Lung (tissue), 12 donors: ENCODE measurements around the gene AMIGO2. TPM values are rescaled to one million over a fixed set of nuclear protein-coding genes. Genes with fewer than 3 reads are reported as not detected.
"Not testable (repeated sequence)": the region's sequence is repeated elsewhere in the genome, so short reads cannot be mapped to it uniquely, and the experiment has no call there.

Experiments
- ATAC-seq: fragments of 200-7000 bp; cut with Tn5 transposase; one replicate; pipeline ENCODE4 v1.9.1; 2020; ENCODE audit warnings: moderate number of reproducible peaks; ENCODE audit not compliant: insufficient read depth, low FRiP score
- DNase-seq, 3 donors: peaks; one replicate each; pipeline ENCODE4 v3.0.0-alpha.2; 2013 to 2017
- H3K27ac ChIP-seq, 2 donors: one replicate each; pipeline ENCODE4 v1.5.1; 2013; ENCODE audit warnings: mild to moderate bottlenecking in 2 of 2, moderate library complexity in 2 of 2, control low read depth in 1 of 2, inconsistent platforms in 1 of 2, low read depth in 1 of 2, low read length in 1 of 2
- H3K27me3 ChIP-seq, 3 donors: one replicate each; pipeline ENCODE4 v1.5.1; 2013; ENCODE audit warnings: low read length in 2 of 3; ENCODE audit not compliant: control insufficient read depth in 3 of 3, insufficient read depth in 3 of 3
- H3K36me3 ChIP-seq, 4 donors: one replicate each; pipeline ENCODE4 v1.5.1; 2013; ENCODE audit warnings: low read length in 4 of 4, mild to moderate bottlenecking in 1 of 4, moderate library complexity in 1 of 4; ENCODE audit not compliant: control insufficient read depth in 4 of 4, insufficient read depth in 4 of 4
- H3K4me1 ChIP-seq, 5 donors: one replicate each; pipeline ENCODE4 v1.5.1; 2013; ENCODE audit warnings: low read length in 5 of 5, mild to moderate bottlenecking in 2 of 5, moderate library complexity in 1 of 5; ENCODE audit not compliant: control insufficient read depth in 5 of 5, insufficient read depth in 5 of 5
- H3K4me3 ChIP-seq: one replicate; pipeline ENCODE4 v1.5.1; 2013; ENCODE audit warnings: mild to moderate bottlenecking, control low read depth, moderate library complexity
- H3K9ac ChIP-seq, 2 donors: one replicate each; pipeline ENCODE4 v1.5.1; 2013; ENCODE audit warnings: low read length in 2 of 2, control low read depth in 1 of 2; ENCODE audit not compliant: insufficient read depth in 1 of 2
- H3K9me3 ChIP-seq, 4 donors: one replicate each; pipeline ENCODE4 v1.5.1; 2013; ENCODE audit warnings: low read length in 3 of 4, mild to moderate bottlenecking in 1 of 4, moderate library complexity in 1 of 4; ENCODE audit not compliant: control insufficient read depth in 4 of 4, insufficient read depth in 3 of 4
- CTCF ChIP-seq: IDR thresholded peaks from 2 replicates; pipeline ENCODE4 v1.5.1; 2012; ENCODE audit warnings: mild to moderate bottlenecking; ENCODE audit errors: control extremely low read depth, extremely low read depth
- WGBS, 2 donors: extraction: QIAGEN DNeasy Blood & Tissue Kit; methylation state at CpG; one replicate each; pipeline ENCODE4 v1.1.7; 2013; 5-methylcytosine and 5-hydroxymethylcytosine counted together
- polyA plus RNA-seq, 2 donors: library from polyadenylated mRNA; stranded (reverse); fragments of 200-250 nt; gene quantifications; one replicate each; pipeline ENCODE4 v1.2.1, GENCODE V29; 2013
- total RNA-seq, 2 donors: library from RNA; depleted of rRNA in 1 of 2; stranded (reverse); fragments of >200 nt in 1 of 2; gene quantifications; one replicate each; pipeline ENCODE4 v1.2.1, GENCODE V29; 2014 to 2021
- donor health status: control.
- donor health status: control.
- donor health status: Bipolar disorder and iron deficiency.
- donor health status: healthy.
- donor health status: DM: yes; HTN: yes; CAD: no.

Gene AMIGO2
- total and polyA plus RNA-seq, 4 donors, result 5.7 to 17.7 (median 7.8) TPM

GRCh38 chr12:47066278-47067025, 13.3 kb downstream of the AMIGO2 start:
- Histone ChIP-seq H3K9ac (no peak overlapping the region), H3K36me3 (no peaks in the 10 kb centered on the region), H3K27me3 (no peaks in the 10 kb centered on the region), H3K9me3 (no peaks in the 10 kb centered on the region), H3K4me3 (no peak overlapping the region), H3K4me1 (peaks cover 0 to 7% (median 0%) of the 10 kb centered on the region in 5 donors), H3K27ac (no peak overlapping the region)
- no peak for ATAC-seq
- no peak for TF ChIP-seq CTCF
- WGBS, 2 donors, result 67 to 88% methylated on average over 6 of the region's 6 CpGs
- DNase-seq, result no peak

- no peaks in the 10 kb centered on the region for H3K9me3 ChIP-seq
- DNase-seq (no peak), ATAC-seq (no peak)
- no peak for TF ChIP-seq CTCF
- 87 to 89% methylated on average over 1 of the region's 1 CpG for WGBS, 2 donors
- no peaks in the 10 kb centered on the region for H3K36me3 ChIP-seq
- peaks cover 0 to 7% (median 0%) of the 10 kb centered on the region in 5 donors for H3K4me1 ChIP-seq
- no peak overlapping the region for H3K27ac ChIP-seq
- H3K27me3 ChIP-seq, result no peaks in the 10 kb centered on the region
- no peak overlapping the region for H3K4me3 ChIP-seq
- no peak overlapping the region for H3K9ac ChIP-seq
These were observed 14.2 kb downstream of the AMIGO2 start for GRCh38 chr12:47065546-47065945.

- H3K4me1 ChIP-seq, H3K9ac ChIP-seq, H3K36me3 ChIP-seq, H3K27me3 ChIP-seq, H3K27ac ChIP-seq, ATAC-seq, H3K9me3 ChIP-seq, DNase-seq, H3K4me3 ChIP-seq: not testable (repeated sequence)
- WGBS, 2 donors, result 91 to 100% methylated on average over 1 to 2 of the region's 2 CpGs
These were observed 21.1 kb downstream of the AMIGO2 start for GRCh38 chr12:47058640-47059039.

GRCh38 chr12:47056944-47057343, 22.8 kb downstream of the AMIGO2 start:
- not testable (repeated sequence) for H3K9ac ChIP-seq, H3K9me3 ChIP-seq, H3K4me1 ChIP-seq, H3K4me3 ChIP-seq, H3K36me3 ChIP-seq, H3K27ac ChIP-seq, ATAC-seq, H3K27me3 ChIP-seq, DNase-seq
- WGBS, 2 donors, result 91 to 93% methylated on average over 9 to 12 of the region's 12 CpGs

GRCh38 chr12:47055856-47056255, 23.9 kb downstream of the AMIGO2 start:
- not testable (repeated sequence) for H3K27ac ChIP-seq, H3K27me3 ChIP-seq, H3K9me3 ChIP-seq, H3K9ac ChIP-seq, DNase-seq, H3K4me3 ChIP-seq, ATAC-seq, H3K4me1 ChIP-seq, H3K36me3 ChIP-seq
- 61 to 70% methylated on average over 3 of the region's 3 CpGs for WGBS, 2 donors
